HepG2 (cell line): ENCODE results near the gene AGAP1. TPM values are rescaled to one million over a fixed set of nuclear protein-coding genes. Genes with fewer than 3 reads are reported as not detected.
A peak's percentile ranks its signal among the peaks of the same experiment; 100 is the strongest.

Experiments used
- AGO1 ChIP-seq: fragments of 200-400 bp; formaldehyde crosslinking; IDR thresholded peaks from 2 replicates; pipeline ENCODE4 v1.6.1; 2017; ENCODE audit warnings: mild to moderate bottlenecking, low read depth, low read length, moderate library complexity; ENCODE audit not compliant: poor library complexity, severe bottlenecking
- ARID5B ChIP-seq: IDR thresholded peaks from 2 replicates; pipeline ENCODE4 v1.4.0; 2020; ENCODE audit warnings: mild to moderate bottlenecking, missing genetic modification reagents
- CCDC6 ChIP-seq: sonication (generic); formaldehyde crosslinking; IDR thresholded peaks from 2 replicates; pipeline ENCODE4 v1.8.1; 2022; ENCODE audit warnings: mild to moderate bottlenecking, missing genetic modification reagents, moderate library complexity
- GATAD1 ChIP-seq: IDR thresholded peaks from 2 replicates; pipeline ENCODE4 v1.6.1; 2016; ENCODE audit warnings: missing genetic modification reagents, missing compliant biosample characterization
- GLMP ChIP-seq: sonication (generic); formaldehyde crosslinking; IDR thresholded peaks from 2 replicates; pipeline ENCODE4 v1.9.0; 2021; ENCODE audit warnings: missing genetic modification reagents, mild to moderate bottlenecking, borderline replicate concordance
- KDM2A ChIP-seq: sonication (generic); formaldehyde crosslinking; IDR thresholded peaks from 2 replicates; pipeline ENCODE4 v1.4.0; 2020; ENCODE audit warnings: low read depth, missing genetic modification reagents, borderline replicate concordance
- KLF16 ChIP-seq, 2 experiments: sonication (generic) in 1 of 2; formaldehyde crosslinking in 1 of 2; IDR thresholded peaks; 2 replicates each; pipeline versions ENCODE4 v1.6.1 to v1.8.0; 2016 to 2023; ENCODE audit warnings: missing genetic modification reagents in 2 of 2, missing compliant biosample characterization in 1 of 2
- MATR3 ChIP-seq: sonication (generic); formaldehyde crosslinking; IDR thresholded peaks from 2 replicates; pipeline ENCODE4 v1.4.0; 2020; ENCODE audit warnings: missing genetic modification reagents
- MLXIP ChIP-seq: sonication (generic); formaldehyde crosslinking; IDR thresholded peaks from 2 replicates; pipeline ENCODE4 v1.9.0; 2021; ENCODE audit warnings: missing genetic modification reagents, borderline replicate concordance
- NFIC ChIP-seq: IDR thresholded peaks from 2 replicates; pipeline ENCODE4 v1.6.1; 2012; ENCODE audit warnings: mild to moderate bottlenecking, low read length, inconsistent platforms
- PHF8 ChIP-seq: sonication (generic); formaldehyde crosslinking; IDR thresholded peaks from 2 replicates; pipeline ENCODE4 v1.5.0; 2020; ENCODE audit warnings: missing genetic modification reagents
- RARA ChIP-seq: IDR thresholded peaks from 2 replicates; pipeline ENCODE4 v1.6.1; 2016; ENCODE audit warnings: missing genetic modification reagents, missing compliant biosample characterization
- RXRA ChIP-seq: sonication (generic); formaldehyde crosslinking; IDR thresholded peaks from 2 replicates; pipeline ENCODE4 v1.5.1; 2020; ENCODE audit warnings: missing genetic modification reagents
- SALL1 ChIP-seq: sonication (generic); formaldehyde crosslinking; IDR thresholded peaks from 2 replicates; pipeline ENCODE4 v1.8.0; 2022; ENCODE audit warnings: mild to moderate bottlenecking, missing genetic modification reagents
- SMARCC2 ChIP-seq: fragments of 450-650 bp; IDR thresholded peaks from 2 replicates; pipeline ENCODE4 v1.6.1; 2017; ENCODE audit warnings: antibody characterized with exemption, mild to moderate bottlenecking
- SSRP1 ChIP-seq: IDR thresholded peaks from 2 replicates; pipeline ENCODE4 v1.6.1; 2016; ENCODE audit warnings: control low read depth
- WIZ ChIP-seq: sonication (generic); formaldehyde crosslinking; IDR thresholded peaks from 2 replicates; pipeline ENCODE4 v1.5.1; 2020; ENCODE audit warnings: mild to moderate bottlenecking, missing genetic modification reagents
- ZBTB1 ChIP-seq: sonication (generic); formaldehyde crosslinking; IDR thresholded peaks from 2 replicates; pipeline ENCODE4 v1.4.0; 2020; ENCODE audit warnings: missing genetic modification reagents, borderline replicate concordance
- ZNF234 ChIP-seq: sonication (generic); formaldehyde crosslinking; conservative IDR thresholded peaks from 2 replicates; pipeline ENCODE4 v1.5.1; 2020; ENCODE audit warnings: mild to moderate bottlenecking, missing genetic modification reagents
- ZNF484 ChIP-seq: sonication (generic); formaldehyde crosslinking; IDR thresholded peaks from 2 replicates; pipeline ENCODE4 v1.5.1; 2020; ENCODE audit warnings: mild to moderate bottlenecking, low read depth, missing genetic modification reagents, borderline replicate concordance
- ZNF598 ChIP-seq: sonication (generic); formaldehyde crosslinking; IDR thresholded peaks from 2 replicates; pipeline ENCODE4 v1.5.1; 2020; ENCODE audit warnings: mild to moderate bottlenecking, missing genetic modification reagents, borderline replicate concordance
- ZZZ3 ChIP-seq: sonication (generic); formaldehyde crosslinking; IDR thresholded peaks from 2 replicates; pipeline ENCODE4 v1.4.0; 2020; ENCODE audit warnings: missing genetic modification reagents, mild to moderate bottlenecking, borderline replicate concordance
- polyA plus RNA-seq, 8 experiments: library from polyadenylated mRNA; depleted of rRNA in 3 of 8; stranded (reverse) in 7 of 8; unstranded in 1 of 8; fragments of >200 nt; fragmentation: Illumina TruSeq in 4 of 8; extraction: Trizol in 4 of 8; gene quantifications; 2 replicates each; pipeline versions ENCODE4 v1.2.1 to v1.2.3, GENCODE V29; 2011 to 2016; ENCODE audit warnings: low read depth in 4 of 8, missing spikeins in 1 of 8, mixed read lengths in 1 of 8; ENCODE audit not compliant: insufficient read depth in 1 of 8
- total RNA-seq, 5 experiments: library from RNA; depleted of rRNA; stranded (reverse); fragments of >200 nt; fragmentation: Illumina TruSeq; extraction: Trizol; gene quantifications; 2 replicates each; pipeline ENCODE4 v1.2.3, GENCODE V29; 2016; ENCODE audit warnings: low read depth in 1 of 5

The AGAP1 gene
- total and polyA plus RNA-seq, 2 of the 13 experiments (the other 11 are each of a cell fraction or from before 2014, with no cell fraction given), result 21.2 to 32.7 TPM

- TF ChIP-seq KLF16 (CRISPR knock-in tag; IDR thresholded peaks at IDR 0.05) (no peak; a peak in 1 of 4 replicates), SSRP1 (CRISPR knock-in tag) (no peak), KDM2A (0 out of 2 replicates have a peak, but pooled peaks have one; percentile 15), ZNF598 (peak; percentile 45; the same call in 1 of the 2 replicates), MLXIP (CRISPR knock-in tag) (no peak), ZBTB1 (no peak), AGO1 (no peak), PHF8 (no peak), NFIC (no peak), SALL1 (peak; percentile 73), RXRA (no peak), RARA (CRISPR knock-in tag) (peak; percentile 31; the same call in 1 of the 2 replicates), CCDC6 (CRISPR knock-in tag) (no peak), GLMP (CRISPR knock-in tag) (no peak), MATR3 (CRISPR knock-in tag) (no peak), ZNF484 (CRISPR knock-in tag) (no peak), ZZZ3 (0 out of 2 replicates have a peak, but pooled peaks have one; percentile 21), GATAD1 (CRISPR knock-in tag) (no peak), SMARCC2 (no peak), ARID5B (peak; percentile 68), WIZ (CRISPR knock-in tag) (no peak), ZNF234 (CRISPR knock-in tag) (no peak)
Observed at GRCh38 chr2:235577404-235578330, 83.8 kb downstream of the AGAP1 start (continued).
